Stimulated activated memory B cell treated with anti-CD40 and anti-IgM and Interleukin-4, amounts not matched to agents 10 μg/mL and 1 μg/mL and 100 μg/mL, for 72 hours (primary cell): ENCODE results near the gene LDLRAD4.
"Not testable (repeated sequence)": the region's sequence is repeated elsewhere in the genome, so short reads cannot be mapped to it uniquely, and the experiment has no call there.

Source experiments
- ATAC-seq: fragments of 150-1000 bp; cut with Tn5 transposase; 2 replicates; pipeline ENCODE4 v1.10.0; 2021
- H3K27ac Mint-ChIP-seq: one replicate; pipeline ENCODE4 v1.8.0; 2022; ENCODE audit warnings: mild to moderate bottlenecking, mixed read lengths
- H3K27me3 Mint-ChIP-seq: one replicate; pipeline ENCODE4 v1.8.0; 2022; ENCODE audit warnings: mixed read lengths
- H3K36me3 Mint-ChIP-seq: one replicate; pipeline ENCODE4 v1.8.0; 2022; ENCODE audit warnings: mixed read lengths
- H3K4me1 Mint-ChIP-seq: one replicate; pipeline ENCODE4 v1.8.0; 2022; ENCODE audit warnings: mixed read lengths
- H3K4me3 Mint-ChIP-seq: one replicate; pipeline ENCODE4 v1.8.0; 2022; ENCODE audit warnings: mild to moderate bottlenecking, moderate library complexity, mixed read lengths
- H3K9me3 Mint-ChIP-seq: one replicate; pipeline ENCODE4 v1.8.0; 2022; ENCODE audit warnings: mixed read lengths

LDLRAD4 gene

DNA sequence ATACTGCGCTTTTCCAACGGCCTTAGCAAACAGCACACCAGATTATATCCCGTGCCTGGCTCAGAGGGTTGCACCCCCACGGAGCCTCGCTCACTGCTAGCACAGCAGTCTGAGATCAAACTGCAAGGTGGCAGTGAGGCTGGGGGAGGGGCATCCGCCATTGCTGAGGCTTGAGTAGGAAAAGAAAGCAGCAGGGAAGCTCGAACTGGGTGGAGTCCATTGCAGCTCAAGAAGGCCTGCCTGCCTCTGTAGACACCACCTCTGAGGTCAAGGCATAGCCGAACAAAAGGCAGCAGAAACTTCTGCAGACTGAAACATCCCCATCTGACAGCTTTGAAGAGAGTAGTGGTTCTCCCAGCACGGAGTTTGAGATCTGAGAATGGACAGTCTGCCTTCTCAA is 471.5 kb downstream of the LDLRAD4 start:
- not testable (repeated sequence) for H3K4me3 Mint-ChIP-seq, ATAC-seq, H3K9me3 Mint-ChIP-seq, H3K27ac Mint-ChIP-seq, H3K27me3 Mint-ChIP-seq
- peaks cover 52% of the 10 kb centered on the region for H3K4me1 Mint-ChIP-seq
- H3K36me3 Mint-ChIP-seq: peaks cover 14% of the 10 kb centered on the region

DNA sequence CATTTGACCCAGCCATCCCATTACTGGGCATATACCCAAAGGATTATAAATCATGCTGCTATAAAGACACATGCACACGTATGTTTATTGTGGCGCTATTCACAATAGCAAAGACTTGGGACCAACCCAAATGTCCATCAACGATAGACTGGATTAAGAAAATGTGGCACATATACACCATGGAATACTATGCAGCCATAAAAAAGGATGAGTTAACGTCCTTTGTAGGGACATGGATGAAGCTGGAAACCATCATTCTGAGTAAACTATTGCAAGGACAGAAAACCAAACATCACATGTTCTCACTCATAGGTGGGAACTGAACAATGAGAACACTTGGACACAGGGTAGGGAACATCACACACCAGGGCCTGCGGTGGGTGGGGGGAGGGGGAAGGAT is 476.8 kb downstream of the LDLRAD4 start:
- not testable (repeated sequence) for ATAC-seq, H3K9me3 Mint-ChIP-seq, H3K27ac Mint-ChIP-seq, H3K4me3 Mint-ChIP-seq, H3K27me3 Mint-ChIP-seq
- Mint-ChIP-seq H3K4me1 (peaks cover 52% of the 10 kb centered on the region), H3K36me3 (peaks cover 13% of the 10 kb centered on the region)

- H3K9me3 Mint-ChIP-seq: peaks cover 10% of the 10 kb centered on the region
- H3K27ac Mint-ChIP-seq: no peak overlapping the region
- peaks cover 46% of the 10 kb centered on the region for H3K4me1 Mint-ChIP-seq
- no peak for ATAC-seq
- H3K27me3 Mint-ChIP-seq: no peaks in the 10 kb centered on the region
- H3K36me3 Mint-ChIP-seq: peaks cover 27% of the 10 kb centered on the region
- H3K4me3 Mint-ChIP-seq: no peak overlapping the region
Observed at GRCh38 chr18:13696961-13697360, 478.4 kb downstream of the LDLRAD4 start.

- Mint-ChIP-seq H3K4me3 (no peak overlapping the region), H3K27me3 (no peaks in the 10 kb centered on the region), H3K27ac (peak overlapping the region; percentile 2), H3K4me1 (peaks cover 26% of the 10 kb centered on the region), H3K9me3 (peaks cover 5% of the 10 kb centered on the region), H3K36me3 (peaks cover 47% of the 10 kb centered on the region)
- peak; percentile 78 for ATAC-seq
Observed at GRCh38 chr18:13700153-13700552, 481.6 kb downstream of the LDLRAD4 start.
